ENCODE results near the gene SAT1.

The SAT1 gene

DNA sequence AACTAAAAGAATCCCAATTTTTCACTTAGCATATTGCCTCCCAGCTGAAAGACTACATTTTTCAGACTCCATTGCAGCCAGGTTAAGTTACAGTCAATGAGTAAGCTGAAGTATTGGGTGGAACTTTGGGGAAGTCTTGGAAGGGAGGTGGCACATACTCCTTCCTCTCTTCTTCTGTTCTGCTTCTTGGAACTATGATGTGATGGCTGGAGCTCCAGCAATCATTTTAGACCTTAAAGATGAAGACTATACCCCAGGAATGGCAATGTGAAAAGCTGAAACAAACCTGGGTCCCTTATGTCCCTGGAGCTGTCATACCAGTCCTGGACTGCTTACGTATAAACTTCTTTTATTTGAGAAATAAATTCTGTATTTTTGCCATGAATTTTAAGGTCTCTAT is 30.8 kb downstream of the SAT1 start:
- Histone ChIP-seq H3K27ac (no peak overlapping the region), H3K4me3 (ENCODE audit: low read depth, low read length) (no peak overlapping the region), H3K36me3 (replicated peaks) (no peaks in the 10 kb centered on the region), H3K27me3 (replicated peaks) (no peaks in the 10 kb centered on the region)
- TF ChIP-seq, protein P1, sequence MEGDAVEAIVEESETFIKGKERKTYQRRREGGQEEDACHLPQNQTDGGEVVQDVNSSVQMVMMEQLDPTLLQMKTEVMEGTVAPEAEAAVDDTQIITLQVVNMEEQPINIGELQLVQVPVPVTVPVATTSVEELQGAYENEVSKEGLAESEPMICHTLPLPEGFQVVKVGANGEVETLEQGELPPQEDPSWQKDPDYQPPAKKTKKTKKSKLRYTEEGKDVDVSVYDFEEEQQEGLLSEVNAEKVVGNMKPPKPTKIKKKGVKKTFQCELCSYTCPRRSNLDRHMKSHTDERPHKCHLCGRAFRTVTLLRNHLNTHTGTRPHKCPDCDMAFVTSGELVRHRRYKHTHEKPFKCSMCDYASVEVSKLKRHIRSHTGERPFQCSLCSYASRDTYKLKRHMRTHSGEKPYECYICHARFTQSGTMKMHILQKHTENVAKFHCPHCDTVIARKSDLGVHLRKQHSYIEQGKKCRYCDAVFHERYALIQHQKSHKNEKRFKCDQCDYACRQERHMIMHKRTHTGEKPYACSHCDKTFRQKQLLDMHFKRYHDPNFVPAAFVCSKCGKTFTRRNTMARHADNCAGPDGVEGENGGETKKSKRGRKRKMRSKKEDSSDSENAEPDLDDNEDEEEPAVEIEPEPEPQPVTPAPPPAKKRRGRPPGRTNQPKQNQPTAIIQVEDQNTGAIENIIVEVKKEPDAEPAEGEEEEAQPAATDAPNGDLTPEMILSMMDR (IDR thresholded peaks at IDR 0.05; ENCODE audit: low read depth, low read length, missing control alignments) = no peak
- in situ Hi-C loops (cut with HindIII; ENCODE audit: low pct_ligation_motif_present, low sequenced_read_pairs) = no loop called here
- no peak for DNase-seq

DNA sequence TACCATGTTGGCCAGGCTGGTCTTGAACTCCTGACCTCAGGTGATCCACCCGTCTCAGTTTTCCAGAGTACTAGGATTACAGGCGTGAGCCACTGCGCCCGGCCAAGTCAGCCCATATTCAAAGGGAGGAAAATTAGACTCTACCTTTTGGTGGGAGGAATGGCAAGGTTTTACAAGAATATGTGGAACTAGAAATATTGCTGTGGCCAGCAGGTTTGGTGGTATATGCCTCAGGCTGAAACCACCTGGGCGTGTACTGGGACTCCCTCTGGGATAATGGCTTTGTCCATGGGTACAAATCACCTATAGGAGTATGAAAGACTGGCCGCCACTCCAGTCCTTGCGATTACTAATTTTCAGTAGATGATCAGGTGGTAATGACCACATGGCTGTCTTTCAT is 32.4 kb downstream of the SAT1 start:
- TF ChIP-seq, protein P1 (IDR thresholded peaks at IDR 0.05; ENCODE audit: low read depth, low read length, missing control alignments) = no peak
- DNase-seq = no peak
- in situ Hi-C loops (cut with HindIII; ENCODE audit: low pct_ligation_motif_present, low sequenced_read_pairs) = no loop called here
- no peak overlapping the region for H3K27ac ChIP-seq
- no peak overlapping the region for H3K4me3 ChIP-seq (ENCODE audit: low read depth, low read length)
- H3K27me3 ChIP-seq (replicated peaks) = no peaks in the 10 kb centered on the region
- H3K36me3 ChIP-seq (replicated peaks) = no peaks in the 10 kb centered on the region

DNA sequence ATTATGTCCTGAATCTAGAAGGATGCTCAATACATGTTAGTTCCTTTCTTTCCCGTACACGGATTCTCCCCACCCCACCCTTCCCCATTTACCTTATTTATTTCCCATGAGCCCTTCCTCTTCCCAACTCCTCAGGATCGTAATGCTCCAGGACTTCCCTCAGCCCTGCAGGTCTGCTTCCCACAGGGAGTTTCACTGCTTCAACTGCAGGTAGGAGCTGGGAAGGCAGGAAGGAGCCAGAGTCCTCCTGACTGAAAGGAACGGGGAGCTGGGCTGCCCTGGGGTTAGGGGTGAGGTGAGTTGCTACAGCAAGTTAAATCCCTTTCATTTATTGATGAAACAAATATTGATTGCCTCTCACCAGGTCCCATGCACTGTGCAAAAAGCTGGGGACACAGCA is 33.2 kb downstream of the SAT1 start:
- in situ Hi-C loops (cut with HindIII; ENCODE audit: low pct_ligation_motif_present, low sequenced_read_pairs) = no loop called here
- TF ChIP-seq, protein P1 (IDR thresholded peaks at IDR 0.05; ENCODE audit: low read depth, low read length, missing control alignments) = no peak
- H3K27ac ChIP-seq = no peak overlapping the region

DNA sequence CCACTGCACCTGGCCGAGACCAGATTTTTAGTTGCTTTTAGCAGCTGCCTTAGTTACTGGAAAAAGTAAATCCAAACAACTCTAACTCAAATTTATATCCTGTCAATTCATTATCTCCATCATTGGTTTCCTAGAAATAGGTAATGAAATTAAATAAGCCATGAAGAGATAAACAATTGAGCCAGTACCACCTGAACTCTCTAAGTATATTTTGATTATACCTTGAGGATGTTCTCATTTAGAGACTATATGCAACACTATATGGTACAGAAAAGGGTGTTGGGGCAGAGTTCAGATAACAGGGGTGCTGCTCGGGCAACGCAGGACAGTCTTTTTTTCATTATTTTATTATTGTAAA is 35.0 kb downstream of the SAT1 start:
- in situ Hi-C loops (cut with HindIII; ENCODE audit: low pct_ligation_motif_present, low sequenced_read_pairs) = no loop called here
- no peak overlapping the region for H3K4me3 ChIP-seq (ENCODE audit: low read depth, low read length)
- no peaks in the 10 kb centered on the region for H3K36me3 ChIP-seq (replicated peaks)
- H3K27ac ChIP-seq = no peak overlapping the region
- H3K27me3 ChIP-seq (replicated peaks) = no peaks in the 10 kb centered on the region
- TF ChIP-seq, protein P1 (IDR thresholded peaks at IDR 0.05; ENCODE audit: low read depth, low read length, missing control alignments) = no peak
- DNase-seq = no peak

More for the DNA sequence above, 33.2 kb downstream of the SAT1 start:
- Histone ChIP-seq H3K27me3 (replicated peaks) (no peaks in the 10 kb centered on the region), H3K36me3 (replicated peaks) (no peaks in the 10 kb centered on the region), H3K4me3 (ENCODE audit: low read depth, low read length) (no peak overlapping the region)
- no peak for DNase-seq

DNA sequence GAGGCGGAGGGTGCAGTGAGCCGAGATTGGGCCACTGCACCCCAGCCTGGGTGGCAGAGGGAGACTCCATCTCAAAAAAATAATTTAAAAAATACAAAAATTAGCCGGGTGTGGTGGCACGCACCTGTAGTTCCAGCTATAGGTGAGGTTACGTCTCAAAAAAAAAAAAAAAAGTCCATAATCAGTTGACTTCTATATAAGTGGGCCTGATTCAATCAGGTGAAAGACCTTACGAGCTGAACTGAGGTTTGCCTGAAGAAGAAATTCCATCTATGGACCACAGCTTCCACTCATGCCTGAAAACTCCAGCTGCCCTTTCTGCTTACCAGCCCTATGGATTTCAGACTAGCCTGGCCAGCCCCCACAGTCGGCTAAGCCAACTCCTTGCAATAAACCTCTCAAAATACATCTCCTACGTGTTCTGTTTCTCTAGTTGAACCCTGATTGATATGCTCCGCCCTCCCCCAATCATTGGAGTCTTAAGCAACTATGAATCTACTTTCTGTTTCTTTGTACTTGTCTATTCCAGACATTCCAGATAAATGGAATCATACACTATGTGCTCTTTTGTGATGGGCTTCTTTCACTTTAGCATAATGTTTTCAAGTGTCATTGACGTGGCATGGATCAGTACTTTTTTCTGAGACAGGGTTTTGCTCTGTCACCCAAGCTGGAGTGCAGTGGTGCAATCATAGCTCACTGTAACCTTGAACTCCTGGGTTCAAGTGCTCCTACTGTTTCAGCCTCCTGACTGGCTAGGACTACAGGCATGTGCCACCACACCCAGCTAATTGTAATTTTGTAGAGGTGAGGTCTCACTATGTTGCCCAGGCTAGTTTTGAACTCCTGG is 36.6 kb downstream of the SAT1 start:
- Histone ChIP-seq H3K36me3 (replicated peaks) (no peaks in the 10 kb centered on the region), H3K4me3 (ENCODE audit: low read depth, low read length) (no peak overlapping the region), H3K27ac (no peak overlapping the region), H3K27me3 (replicated peaks) (no peaks in the 10 kb centered on the region)
- TF ChIP-seq, protein P1 (IDR thresholded peaks at IDR 0.05; ENCODE audit: low read depth, low read length, missing control alignments) = no peak
- in situ Hi-C loops (cut with HindIII; ENCODE audit: low pct_ligation_motif_present, low sequenced_read_pairs) = no loop called here
- peak; percentile 41 for DNase-seq

Measured in brain microvascular endothelial cell (primary cell).